Ovary (tissue), 9 donors: ENCODE results near the gene PLEKHA6. TPM values are rescaled to one million over a fixed set of nuclear protein-coding genes. Genes with fewer than 3 reads are reported as not detected.

ENCODE experiments used
- DNase-seq, 5 donors: peaks; one replicate each; pipeline ENCODE4 v3.0.0-alpha.2; 2019 to 2020
- H3K27ac ChIP-seq, 2 donors: fragments of 200-600 bp; one replicate each; pipeline versions ENCODE4 v1.5.1 to v1.8.0; 2019 to 2022
- H3K27me3 ChIP-seq: fragments of 200-600 bp; one replicate; pipeline ENCODE4 v1.8.0; 2022
- H3K36me3 ChIP-seq: fragments of 200-600 bp; sonication (generic); one replicate; pipeline ENCODE4 v1.5.1; 2019
- H3K4me1 ChIP-seq: one replicate; pipeline ENCODE4 v1.8.1; 2013; ENCODE audit warnings: mild to moderate bottlenecking, moderate library complexity; ENCODE audit not compliant: insufficient read depth
- H3K4me3 ChIP-seq: fragments of 200-600 bp; sonication (generic); one replicate; pipeline ENCODE4 v1.5.1; 2017
- H3K9me3 ChIP-seq, 2 donors: fragments of 200-600 bp in 1 of 2; sonication (generic) in 1 of 2; one replicate each; pipeline versions ENCODE4 v1.5.1 to v1.8.1; 2013 to 2019; ENCODE audit warnings: mild to moderate bottlenecking in 1 of 2, moderate library complexity in 1 of 2
- EP300 ChIP-seq: sonication (generic); formaldehyde crosslinking; IDR thresholded peaks from one replicate; pipeline ENCODE4 v1.6.1; 2017; ENCODE audit warnings: antibody characterized with exemption
- POLR2A ChIP-seq: fragments of 450-650 bp; IDR thresholded peaks from one replicate; pipeline ENCODE4 v1.6.1; 2017; ENCODE audit warnings: antibody characterized with exemption, mild to moderate bottlenecking, moderate library complexity
- WGBS, 3 donors: extraction: QIAGEN DNeasy Blood & Tissue Kit in 1 of 3; methylation state at CpG; one replicate each; pipeline versions ENCODE4 v1.1.5 to v1.1.7; 2013 to 2017; 5-methylcytosine and 5-hydroxymethylcytosine counted together
- intact Hi-C, 4 donors: fragments of 100-400 bp; cut with DNase I; formaldehyde crosslinking; loops; one replicate each; pipeline versions ENCODE4 v1.11.0 to v1.15.1; 2022 to 2023
- polyA plus RNA-seq, 2 donors: library from polyadenylated mRNA; stranded (reverse); fragments of 200-250 nt in 1 of 2; fragments of 350-450 nt in 1 of 2; fragmentation: Illumina TruSeq in 1 of 2; extraction: RNeasy Lipid Tissue Mini Kit (QIAGEN cat#74804) in 1 of 2; gene quantifications; one replicate each; pipeline ENCODE4 v1.2.3, GENCODE V29; 2013 to 2014
- total RNA-seq, 7 donors: library from RNA; depleted of rRNA in 2 of 7; stranded (reverse); fragments of >200 nt in 2 of 7; fragmentation: NEBNext Ultra II Directional in 3 of 7; extraction: Animal tissue kit (Norgen Biotek cat#: 25700) in 3 of 7; gene quantifications; one replicate each; pipeline versions ENCODE4 v1.1.0 to v1.2.4, GENCODE V29; 2016 to 2023
- TF ChIP-seq, protein P1 (sequence below), 3 donors: fragments of 450-650 bp in 2 of 3; fragments of 200-600 bp in 1 of 3; IDR thresholded peaks; one replicate each; pipeline versions ENCODE4 v1.5.1 to v1.8.0; 2016 to 2022; ENCODE audit warnings: antibody characterized with exemption in 3 of 3, mild to moderate bottlenecking in 1 of 3
- donor health status: DM: no; HTN: no; CAD: no; lungs with moderate emphysema.
- donor health status: DM: no; HTN: no; CAD: no.
- donor health status: Bipolar disorder and iron deficiency.
- donor health status: DM: yes; HTN: yes; CAD: no.
- donor health status: DM: no; HTN: no; CAD: no.
- donor health status: DM: yes; HTN: yes; CAD: no.

The PLEKHA6 gene
- total and polyA plus RNA-seq, 9 donors: 2.3 to 20.5 (median 6.6) TPM

DNA sequence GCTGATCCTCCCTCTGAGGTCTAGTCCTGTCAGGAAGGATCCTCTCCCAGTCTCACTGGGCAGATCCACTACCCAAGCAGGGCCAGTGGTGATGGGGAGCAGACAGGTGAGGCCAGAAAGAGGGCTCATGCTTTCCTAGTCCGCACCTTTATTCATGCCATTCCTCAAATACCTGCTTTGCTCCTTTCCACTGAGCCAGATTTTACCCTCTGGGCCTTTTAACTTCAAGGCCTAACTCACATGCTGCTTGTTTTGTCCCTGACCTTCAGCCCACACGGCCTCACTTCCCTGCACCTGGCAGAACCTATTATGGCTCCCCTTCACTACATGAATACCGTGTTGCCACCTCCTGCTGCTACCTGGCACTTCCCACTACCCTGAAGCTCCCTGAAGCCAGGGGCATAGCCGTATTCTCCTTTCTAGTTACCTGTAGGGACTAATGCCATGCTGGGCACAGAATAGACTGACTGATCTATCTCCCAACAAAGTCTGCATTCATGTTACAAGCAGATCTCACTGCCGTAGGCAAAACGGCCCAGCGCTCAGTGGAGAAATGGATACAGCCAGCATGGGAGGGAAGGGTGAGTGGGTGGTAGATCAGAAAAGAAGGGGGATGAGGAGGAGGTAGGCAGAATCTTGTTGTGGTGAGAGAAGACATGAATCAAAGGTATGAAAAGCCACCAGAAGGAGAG lies 109.8 kb downstream of the PLEKHA6 start:
- WGBS, 3 donors: 73 to 77% (median 76%) methylated on average over 7 of the region's 7 CpGs
- intact Hi-C loops: no loop called here
- H3K4me3 ChIP-seq: no peak overlapping the region

DNA sequence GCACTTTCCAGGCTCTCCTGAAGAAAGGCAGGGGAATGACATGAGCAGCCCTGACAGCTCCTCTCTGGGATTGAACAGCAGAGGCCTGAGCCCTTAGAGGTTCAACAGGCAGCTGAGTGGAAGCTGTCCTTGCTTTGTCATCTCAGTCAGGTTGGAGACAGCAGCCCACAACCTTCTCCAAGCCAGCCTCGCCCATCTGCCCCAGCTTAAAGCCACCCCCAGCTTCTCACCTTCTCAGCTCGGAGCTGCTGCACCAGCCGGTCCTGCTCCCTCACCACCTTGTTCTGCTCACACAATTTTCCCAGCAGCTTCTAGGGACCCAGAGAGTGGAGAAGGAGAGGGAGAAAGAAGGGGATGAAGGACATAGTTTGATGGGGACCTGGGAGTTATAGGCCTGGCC lies 110.8 kb downstream of the PLEKHA6 start:
- WGBS, 3 donors: 97 to 100% (median 98%) methylated on average over 3 of the region's 3 CpGs
- TF ChIP-seq, protein P1, sequence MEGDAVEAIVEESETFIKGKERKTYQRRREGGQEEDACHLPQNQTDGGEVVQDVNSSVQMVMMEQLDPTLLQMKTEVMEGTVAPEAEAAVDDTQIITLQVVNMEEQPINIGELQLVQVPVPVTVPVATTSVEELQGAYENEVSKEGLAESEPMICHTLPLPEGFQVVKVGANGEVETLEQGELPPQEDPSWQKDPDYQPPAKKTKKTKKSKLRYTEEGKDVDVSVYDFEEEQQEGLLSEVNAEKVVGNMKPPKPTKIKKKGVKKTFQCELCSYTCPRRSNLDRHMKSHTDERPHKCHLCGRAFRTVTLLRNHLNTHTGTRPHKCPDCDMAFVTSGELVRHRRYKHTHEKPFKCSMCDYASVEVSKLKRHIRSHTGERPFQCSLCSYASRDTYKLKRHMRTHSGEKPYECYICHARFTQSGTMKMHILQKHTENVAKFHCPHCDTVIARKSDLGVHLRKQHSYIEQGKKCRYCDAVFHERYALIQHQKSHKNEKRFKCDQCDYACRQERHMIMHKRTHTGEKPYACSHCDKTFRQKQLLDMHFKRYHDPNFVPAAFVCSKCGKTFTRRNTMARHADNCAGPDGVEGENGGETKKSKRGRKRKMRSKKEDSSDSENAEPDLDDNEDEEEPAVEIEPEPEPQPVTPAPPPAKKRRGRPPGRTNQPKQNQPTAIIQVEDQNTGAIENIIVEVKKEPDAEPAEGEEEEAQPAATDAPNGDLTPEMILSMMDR (IDR thresholded peaks at IDR 0.05): no peak
- TF ChIP-seq POLR2A: no peak
- Histone ChIP-seq H3K4me3 (no peak overlapping the region), H3K4me1 (no peaks in the 10 kb centered on the region), H3K36me3 (no peaks in the 10 kb centered on the region), H3K27ac (no peak overlapping the region), H3K9me3 (no peaks in the 10 kb centered on the region), H3K27me3 (no peaks in the 10 kb centered on the region)
- intact Hi-C loops: no loop called here
- no peak for DNase-seq

More for the DNA sequence above, 109.8 kb downstream of the PLEKHA6 start:
- Histone ChIP-seq H3K4me1 (no peaks in the 10 kb centered on the region), H3K27me3 (no peaks in the 10 kb centered on the region), H3K27ac (no peak overlapping the region), H3K9me3 (no peaks in the 10 kb centered on the region), H3K36me3 (no peaks in the 10 kb centered on the region)
- TF ChIP-seq, protein P1 (IDR thresholded peaks at IDR 0.05): no peak
- TF ChIP-seq POLR2A (no peak), EP300 (no peak)
- DNase-seq: no peak

DNA sequence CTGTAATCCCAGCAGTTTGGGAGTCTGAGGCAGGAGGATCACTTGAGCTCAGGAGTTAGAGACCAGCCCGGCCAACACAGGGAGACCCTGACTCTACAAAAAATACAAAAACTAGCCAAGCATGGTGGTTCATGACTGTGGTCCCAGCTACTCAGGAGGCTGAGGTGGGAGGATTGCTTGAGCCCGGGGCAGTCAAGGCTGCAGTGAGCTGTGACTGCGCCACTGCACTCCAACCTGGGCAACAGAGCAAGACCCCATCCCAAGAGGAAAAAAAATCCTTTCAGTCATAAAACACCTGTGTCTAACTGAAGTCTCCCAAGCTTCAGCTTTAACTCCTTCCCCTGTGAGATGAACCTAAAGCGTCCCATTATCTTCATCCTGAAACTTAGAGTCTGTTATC lies 112.9 kb downstream of the PLEKHA6 start:
- 93 to 98% (median 95%) methylated on average over 4 of the region's 4 CpGs for WGBS, 3 donors
- Histone ChIP-seq H3K27ac (no peak overlapping the region), H3K27me3 (no peaks in the 10 kb centered on the region), H3K9me3 (no peaks in the 10 kb centered on the region), H3K36me3 (no peaks in the 10 kb centered on the region), H3K4me3 (no peak overlapping the region), H3K4me1 (no peaks in the 10 kb centered on the region)
- intact Hi-C loops: no loop called here
- DNase-seq: no peak
- TF ChIP-seq EP300 (no peak), POLR2A (no peak)
- TF ChIP-seq, protein P1 (IDR thresholded peaks at IDR 0.05): no peak

DNA sequence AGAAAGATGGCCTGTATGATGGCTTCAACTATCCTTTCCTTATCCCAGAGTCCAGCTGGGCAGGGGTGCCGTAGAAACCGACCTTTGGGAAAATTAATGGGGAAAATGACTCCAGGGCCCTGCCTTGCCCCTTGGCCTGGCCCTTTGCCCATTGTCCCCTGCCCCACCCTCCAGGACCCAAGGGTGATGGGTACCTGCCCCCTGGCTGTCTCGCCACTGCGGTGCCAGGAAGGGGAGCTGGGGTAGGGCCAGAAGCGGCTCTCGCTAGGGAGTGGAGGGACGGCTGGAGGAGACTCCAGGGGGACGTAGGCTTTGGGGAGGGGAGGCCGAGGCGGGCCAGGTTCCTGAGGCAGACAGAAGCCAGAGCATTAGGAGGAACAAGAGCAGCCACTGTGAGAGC lies 116.8 kb downstream of the PLEKHA6 start:
- DNase-seq: no peak
- no peaks in the 10 kb centered on the region for H3K4me1 ChIP-seq
- no peak for TF ChIP-seq POLR2A
- TF ChIP-seq EP300: no peak
- TF ChIP-seq, protein P1 (IDR thresholded peaks at IDR 0.05): no peak
- intact Hi-C loops: no loop called here
- no peak overlapping the region for H3K4me3 ChIP-seq
- no peaks in the 10 kb centered on the region for H3K36me3 ChIP-seq
- H3K9me3 ChIP-seq: no peaks in the 10 kb centered on the region
- WGBS, 3 donors: 95 to 98% (median 97%) methylated on average over 10 of the region's 10 CpGs
- no peak overlapping the region for H3K27ac ChIP-seq
- H3K27me3 ChIP-seq: no peaks in the 10 kb centered on the region
